EL (cell line): ENCODE measurements around the gene BEND4.

Source experiments
- DNase-seq: peaks from one replicate; pipeline ENCODE4 v3.0.0-alpha.2; 2016

The BEND4 gene

GRCh38 chr4:42101446-42101975, 50.9 kb downstream of the BEND4 start:
- DNase-seq: peak; percentile 65

GRCh38 chr4:42088386-42088785, 64.1 kb downstream of the BEND4 start:
- no peak for DNase-seq

- DNase-seq: peak; percentile 20
Measured at GRCh38 chr4:42083816-42084215, 68.6 kb downstream of the BEND4 start.

- no peak for DNase-seq
Measured at GRCh38 chr4:42080306-42080705, 72.1 kb downstream of the BEND4 start.

- no peak for DNase-seq
Measured at GRCh38 chr4:42078184-42078801, 74.2 kb downstream of the BEND4 start.

GRCh38 chr4:42074294-42074693, 78.2 kb downstream of the BEND4 start:
- DNase-seq: no peak

GRCh38 chr4:42070463-42070862, 82.0 kb downstream of the BEND4 start:
- DNase-seq: no peak

- DNase-seq: no peak
Measured at GRCh38 chr4:42067264-42067663, 85.2 kb downstream of the BEND4 start.

- no peak for DNase-seq
Measured at GRCh38 chr4:42066402-42066801, 86.1 kb downstream of the BEND4 start.
